ENCODE data around the gene RASSF7. TPM values are rescaled to one million over a fixed set of nuclear protein-coding genes. Genes with fewer than 3 reads are reported as not detected.

Gene RASSF7
- total and polyA plus RNA-seq, 2 donors (not counting 3 experiments of a cell fraction or from before 2014, with no cell fraction given) = 14.1 to 19.9 TPM

- POLR2A ChIA-PET = no interaction called here
- Histone ChIP-seq H2AFZ (ENCODE audit: low read depth, low read length) (no peak overlapping the region), H3K4me2 (ENCODE audit: insufficient read depth, low read length) (no peak overlapping the region), H3K4me1 (ENCODE audit: control insufficient read depth, extremely low read depth, insufficient read depth, low read length) (peaks cover 7% of the 10 kb centered on the region), H3K27ac (ENCODE audit: insufficient read depth, low read depth, low read length) (no peak overlapping the region), H4K20me1 (replicated peaks; ENCODE audit: control insufficient read depth, extremely low read depth, insufficient read depth, low read length) (no peaks in the 10 kb centered on the region), H3K9me1 (replicated peaks; ENCODE audit: control insufficient read depth, extremely low read depth, insufficient read depth, low read length) (no peaks in the 10 kb centered on the region), H3K9me3 (replicated peaks; ENCODE audit: control insufficient read depth, insufficient read depth, low read length) (no peaks in the 10 kb centered on the region), H3K4me3 (replicated peaks in 1 of 3; ENCODE audit: insufficient read depth in 1 of 3, low read depth in 1 of 3, low read length in 3 of 3) (no peak overlapping the region), H3K9ac (replicated peaks; ENCODE audit: extremely low read depth, insufficient read depth, low read length) (no peak overlapping the region), H3K27me3 (ENCODE audit: control insufficient read depth in 2 of 2, insufficient read depth in 2 of 2, low read length in 2 of 2) (no peaks in the 10 kb centered on the region), H3K79me2 (ENCODE audit: control insufficient read depth, insufficient read depth, low read length) (peaks cover 10% of the 10 kb centered on the region), H3K36me3 (ENCODE audit: control insufficient read depth in 2 of 2, extremely low read depth in 1 of 2, insufficient read depth in 2 of 2, low read length in 2 of 2) (peaks cover 24 to 44% of the 10 kb centered on the region in 2 experiments)
- TF ChIP-seq GATA2 (IDR thresholded peaks at IDR 0.05; ENCODE audit: insufficient read depth, insufficient read length, low read depth, low read length) (no peak), POLR2AphosphoS5 (IDR thresholded peaks at IDR 0.05; ENCODE audit: insufficient read depth, low read depth, low read length) (no peak), MYC (IDR thresholded peaks at IDR 0.05; ENCODE audit: low read depth, low read length) (no peak), POLR2A (IDR thresholded peaks at IDR 0.05; ENCODE audit: low read depth, low read length) (no peak), EZH2 (IDR thresholded peaks at IDR 0.05; ENCODE audit: borderline replicate concordance, low read depth, low read length, severe bottlenecking) (no peak), MAX (IDR thresholded peaks at IDR 0.05; ENCODE audit: insufficient read depth, insufficient read length) (no peak), FOS (IDR thresholded peaks at IDR 0.05; ENCODE audit: borderline replicate concordance, insufficient read depth, low read length) (no peak), JUN (IDR thresholded peaks at IDR 0.05; ENCODE audit: borderline replicate concordance, insufficient read depth, insufficient read length, low read depth) (no peak)
- TF ChIP-seq, protein P1, sequence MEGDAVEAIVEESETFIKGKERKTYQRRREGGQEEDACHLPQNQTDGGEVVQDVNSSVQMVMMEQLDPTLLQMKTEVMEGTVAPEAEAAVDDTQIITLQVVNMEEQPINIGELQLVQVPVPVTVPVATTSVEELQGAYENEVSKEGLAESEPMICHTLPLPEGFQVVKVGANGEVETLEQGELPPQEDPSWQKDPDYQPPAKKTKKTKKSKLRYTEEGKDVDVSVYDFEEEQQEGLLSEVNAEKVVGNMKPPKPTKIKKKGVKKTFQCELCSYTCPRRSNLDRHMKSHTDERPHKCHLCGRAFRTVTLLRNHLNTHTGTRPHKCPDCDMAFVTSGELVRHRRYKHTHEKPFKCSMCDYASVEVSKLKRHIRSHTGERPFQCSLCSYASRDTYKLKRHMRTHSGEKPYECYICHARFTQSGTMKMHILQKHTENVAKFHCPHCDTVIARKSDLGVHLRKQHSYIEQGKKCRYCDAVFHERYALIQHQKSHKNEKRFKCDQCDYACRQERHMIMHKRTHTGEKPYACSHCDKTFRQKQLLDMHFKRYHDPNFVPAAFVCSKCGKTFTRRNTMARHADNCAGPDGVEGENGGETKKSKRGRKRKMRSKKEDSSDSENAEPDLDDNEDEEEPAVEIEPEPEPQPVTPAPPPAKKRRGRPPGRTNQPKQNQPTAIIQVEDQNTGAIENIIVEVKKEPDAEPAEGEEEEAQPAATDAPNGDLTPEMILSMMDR (IDR thresholded peaks at IDR 0.05; ENCODE audit: extremely low read depth in 1 of 2, insufficient read depth in 1 of 2, low read depth in 1 of 2, low read length in 2 of 2) = no peak
- no peak for DNase-seq (ENCODE audit: low read depth, low spot score)
- dilution Hi-C loops (cut with MboI; ENCODE audit: extremely low pct_ligation_motif_present, low sequenced_read_pairs) = no loop called here
- CTCF ChIA-PET = no interaction called here
- intact Hi-C loops (cut with micrococcal nuclease) = no loop called here
- no TSS peak for BruUV-seq (replicated peaks)
- FAIRE-seq = no peak
Observed at GRCh38 chr11:592501-592900, 31.7 kb downstream of the RASSF7 start.
